DMS114 treated with DMSO at 0.1 percent for 48 hours (cell line): Measurements from ENCODE around the gene VCP.

Experiments used
- DNase-seq: peaks from one replicate; lab custom pipeline; 2025; ENCODE audit not compliant: unreplicated experiment; lab: John Stamatoyannopoulos, UW

VCP gene

GRCh38 chr9:35067056-35067455 lies 5.4 kb downstream of the VCP start:
- DNase-seq: no peak

DNA sequence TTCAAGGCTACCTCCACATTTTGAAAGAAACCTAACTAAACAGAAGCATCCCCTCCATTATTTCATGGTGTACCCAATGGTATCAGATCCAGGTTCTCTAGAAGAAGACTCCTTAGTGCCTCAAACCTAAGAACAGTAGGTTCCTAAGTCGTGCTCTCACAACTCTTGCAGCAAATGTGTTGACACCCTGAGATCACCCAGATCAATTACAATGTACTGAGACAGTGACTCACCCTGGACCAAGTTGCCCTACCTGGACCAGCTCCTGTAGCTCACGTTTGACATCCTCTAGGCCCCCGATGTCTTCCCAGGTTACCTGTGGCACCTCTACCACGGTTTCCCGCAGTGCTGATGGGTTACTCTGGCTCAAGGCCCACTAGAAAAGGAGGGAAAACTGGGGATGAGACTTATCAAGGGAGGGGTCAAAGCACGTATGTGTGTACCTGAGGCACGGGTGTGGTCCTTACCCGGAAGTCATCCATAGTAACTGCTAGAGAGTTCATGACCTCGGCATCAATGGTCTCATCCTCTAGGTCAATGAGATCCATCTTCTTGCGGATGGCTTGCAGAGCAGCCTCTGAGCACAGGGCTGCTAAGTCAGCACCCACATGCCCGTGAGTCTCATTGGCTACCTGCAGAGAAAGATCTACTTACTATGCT lies 11.7 kb downstream of the VCP start:
- DNase-seq: no peak

- no peak for DNase-seq
These were observed 13.0 kb downstream of the VCP start for GRCh38 chr9:35059438-35059837.

GRCh38 chr9:35057271-35057620 lies 15.2 kb downstream of the VCP start:
- DNase-seq: no peak

- DNase-seq: no peak
These were observed 15.7 kb downstream of the VCP start for GRCh38 chr9:35056571-35057270.

DNA sequence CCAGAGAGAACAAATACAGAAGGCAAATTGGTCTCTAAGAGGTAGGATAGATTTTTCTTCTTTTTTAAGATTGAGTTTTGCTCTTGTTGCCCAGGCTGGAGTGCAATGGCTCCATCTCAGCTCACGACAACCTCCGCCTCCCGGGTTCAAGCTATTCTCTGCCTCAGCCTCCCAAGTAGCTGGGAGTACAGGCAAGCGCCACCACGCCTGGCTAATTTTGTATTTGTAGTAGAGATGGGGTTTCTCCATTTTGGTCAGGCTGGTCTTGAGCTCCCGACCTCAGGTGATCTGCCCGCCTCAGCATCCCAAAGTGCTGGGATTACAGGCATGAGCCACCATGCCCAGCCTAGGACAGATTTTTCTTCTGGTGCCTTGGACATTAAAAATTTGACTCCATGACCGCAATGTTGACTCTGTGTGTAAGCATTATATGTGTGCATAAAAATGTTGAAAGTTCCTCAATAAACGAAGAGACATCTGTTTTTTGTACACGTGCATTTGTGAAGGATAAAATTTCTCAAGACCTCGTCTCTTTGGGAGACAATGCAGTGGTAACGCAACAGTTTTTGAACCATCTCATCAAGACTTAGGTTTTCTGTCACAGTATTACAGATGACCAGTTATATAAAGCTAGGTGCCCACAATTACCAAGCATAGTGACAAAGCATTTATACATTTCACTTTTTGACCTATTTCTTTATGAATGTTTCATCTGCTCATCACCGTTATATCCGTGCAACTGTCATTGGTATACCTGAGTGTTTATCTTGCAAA lies 17.4 kb downstream of the VCP start:
- no peak for DNase-seq

GRCh38 chr9:35054185-35054835 lies 18.1 kb downstream of the VCP start:
- DNase-seq: no peak

GRCh38 chr9:35051069-35051967 lies 21.1 kb downstream of the VCP start:
- peak; percentile 19 for DNase-seq

GRCh38 chr9:35048511-35048910 lies 23.9 kb downstream of the VCP start:
- no peak for DNase-seq

DNA sequence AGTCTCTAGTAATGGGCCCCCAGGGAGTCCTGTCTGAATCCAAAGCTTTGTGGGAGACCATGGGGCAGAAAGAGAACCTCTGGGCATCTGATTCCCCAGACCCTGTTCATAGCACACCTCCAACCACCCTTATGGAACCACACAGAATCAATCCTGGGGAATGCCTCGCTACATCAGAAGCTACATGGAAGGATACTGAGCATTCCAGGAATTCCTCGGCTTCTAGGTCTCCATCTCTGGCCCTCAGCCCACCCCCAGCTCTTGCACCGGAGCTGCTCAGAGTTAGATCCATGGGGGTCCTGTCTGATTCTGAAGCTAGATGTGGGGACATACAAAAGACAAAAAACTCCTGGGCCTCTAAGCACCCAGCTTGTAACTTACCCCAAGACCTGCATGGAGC lies 28.4 kb downstream of the VCP start:
- no peak for DNase-seq

- no peak for DNase-seq
These were observed 29.4 kb downstream of the VCP start for GRCh38 chr9:35042891-35043545.

DNA sequence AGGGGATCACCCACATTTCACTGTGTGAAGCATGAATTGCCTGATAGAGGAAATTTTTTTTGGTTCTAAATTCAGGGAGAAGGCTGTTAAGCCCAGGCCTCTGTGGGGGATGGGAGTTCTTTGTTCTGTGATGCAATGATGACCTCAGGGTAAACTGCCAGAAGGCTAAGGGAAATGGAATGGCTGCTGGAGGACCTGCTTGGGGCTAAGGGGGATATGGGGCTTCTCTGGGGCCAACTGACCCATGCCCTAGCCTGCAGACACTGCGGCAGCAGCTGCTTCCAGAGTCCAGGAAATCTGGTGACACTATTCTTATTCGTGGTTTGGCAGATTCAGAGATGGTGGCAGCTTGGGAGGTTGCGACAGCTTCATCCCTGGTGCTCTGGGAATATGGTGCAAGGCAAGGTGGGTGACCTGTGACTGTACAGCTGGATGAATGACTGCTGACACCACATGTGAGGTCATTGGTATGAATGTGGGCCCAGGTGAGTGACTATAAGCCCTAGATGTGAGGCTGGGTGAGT lies 30.3 kb downstream of the VCP start:
- no peak for DNase-seq

DNA sequence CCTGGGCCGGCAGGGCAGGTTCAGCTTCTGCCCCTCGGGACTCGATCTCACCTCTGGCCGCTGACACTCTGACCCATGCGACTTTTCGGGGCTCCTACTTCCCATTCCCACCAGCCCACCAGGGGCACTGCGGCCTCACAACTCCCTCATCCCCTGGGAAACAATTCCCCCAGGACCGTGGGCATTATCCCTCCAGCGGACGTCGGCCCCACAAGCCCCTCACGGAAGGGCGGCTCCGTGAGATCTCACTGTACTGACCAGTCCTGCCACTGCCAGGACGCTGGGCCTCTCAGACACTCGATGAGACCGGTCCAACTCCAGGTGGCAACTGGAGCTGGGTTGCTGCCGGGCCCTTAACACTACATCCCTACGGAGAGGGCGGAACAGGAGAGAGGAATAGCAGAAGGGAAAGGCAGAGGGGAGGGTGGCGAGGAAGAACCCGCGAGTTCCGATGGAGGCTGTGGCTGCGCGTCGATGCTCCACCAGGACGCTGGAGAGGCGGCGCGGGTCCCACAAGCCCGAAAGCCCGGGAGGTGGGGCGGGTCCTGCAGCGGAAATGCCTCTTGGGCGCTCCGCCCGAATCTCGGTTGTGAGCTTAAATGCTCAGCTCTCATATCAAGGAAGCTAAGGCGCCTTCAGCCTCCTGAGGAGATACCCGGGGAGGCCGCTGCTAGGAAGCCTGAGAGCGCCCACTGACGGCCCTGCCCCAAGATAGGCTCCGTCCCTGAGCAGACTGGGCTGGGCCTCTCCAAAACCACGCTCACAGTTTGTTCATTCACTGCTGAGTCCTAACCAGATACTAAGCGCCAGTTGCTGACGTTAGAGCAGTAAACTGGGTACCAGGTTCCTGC lies 36.3 kb downstream of the VCP start:
- DNase-seq: peak; percentile 51

GRCh38 chr9:35033101-35033500 lies 39.3 kb downstream of the VCP start:
- no peak for DNase-seq

DNA sequence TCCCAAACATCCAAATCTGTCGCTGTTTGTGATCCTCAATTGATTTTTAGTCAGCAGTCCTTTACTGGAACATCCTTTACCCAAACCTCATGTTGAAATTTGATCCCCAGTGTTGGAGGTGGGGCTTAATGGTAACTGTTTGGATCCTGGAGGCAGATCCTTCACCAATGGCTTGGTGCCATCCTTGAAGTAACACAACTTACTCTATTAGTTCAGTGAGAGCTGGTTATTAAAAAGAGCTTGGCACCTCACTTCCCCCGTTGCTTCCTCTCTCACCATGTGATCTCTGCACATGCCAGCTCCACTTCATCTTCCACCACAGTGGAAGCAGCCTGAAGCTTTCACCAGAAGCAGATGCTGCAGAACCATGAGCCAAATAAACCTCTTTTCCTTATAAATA lies 42.6 kb downstream of the VCP start:
- no peak for DNase-seq

GRCh38 chr9:35029241-35029640 lies 43.2 kb downstream of the VCP start:
- DNase-seq: no peak

GRCh38 chr9:35028341-35028740 lies 44.1 kb downstream of the VCP start:
- no peak for DNase-seq

DNA sequence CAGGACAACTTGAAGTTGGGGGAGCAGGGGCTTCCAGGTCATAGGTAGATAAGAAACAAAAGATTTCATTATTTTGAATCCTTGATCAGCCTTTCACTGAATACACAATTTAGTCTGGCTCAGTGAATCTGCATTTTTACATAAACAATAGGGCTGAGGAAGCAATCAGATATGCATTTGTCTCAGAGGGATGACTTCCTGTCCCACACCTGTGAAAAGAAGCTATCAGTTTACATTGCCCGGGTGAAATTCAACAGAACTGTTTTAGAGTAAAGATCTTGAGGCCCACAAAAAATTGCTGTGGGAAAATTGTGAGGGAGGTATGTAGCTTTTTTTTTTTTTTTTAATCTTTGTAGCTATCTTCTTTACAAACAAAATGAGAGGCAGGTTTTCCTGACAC lies 44.6 kb downstream of the VCP start:
- no peak for DNase-seq

DNA sequence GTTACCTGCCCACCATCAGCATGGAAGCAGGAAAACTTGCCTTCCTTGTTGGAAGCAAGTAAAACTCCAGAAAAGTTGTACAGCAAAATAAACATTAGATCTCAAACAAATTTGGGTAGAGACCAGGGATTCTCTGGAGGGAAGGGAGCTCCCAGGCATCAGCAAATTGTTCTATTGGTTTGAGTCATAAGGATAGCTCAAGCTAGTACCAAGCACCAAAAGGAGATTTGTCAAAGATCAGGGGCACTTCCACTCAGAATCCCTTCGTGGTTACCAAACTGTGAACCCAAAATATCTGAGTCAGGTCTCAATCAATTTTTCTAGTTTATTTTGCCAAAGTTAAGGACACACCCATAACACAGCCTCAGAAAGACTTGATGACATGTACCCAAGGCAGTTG lies 45.1 kb downstream of the VCP start:
- DNase-seq: no peak
